Esophagus (tissue), 2 donors: ENCODE data around the gene PLCXD1. TPM values are rescaled to one million over a fixed set of nuclear protein-coding genes. Genes with fewer than 3 reads are reported as not detected.
"Not testable (repeated sequence)": the region's sequence is repeated elsewhere in the genome, so short reads cannot be mapped to it uniquely, and the experiment has no call there.

Experiments
- H3K27ac ChIP-seq, 2 donors: one replicate each; pipeline ENCODE4 v1.5.1; 2013; ENCODE audit warnings: low read depth in 2 of 2, mild to moderate bottlenecking in 2 of 2, inconsistent platforms in 1 of 2, low read length in 1 of 2, moderate library complexity in 1 of 2
- H3K27me3 ChIP-seq, 2 donors: one replicate each; pipeline ENCODE4 v1.6.1; 2013; ENCODE audit warnings: low read length in 2 of 2, control low read depth in 1 of 2, mild to moderate bottlenecking in 1 of 2; ENCODE audit not compliant: insufficient read depth in 2 of 2, control insufficient read depth in 1 of 2
- H3K36me3 ChIP-seq, 2 donors: one replicate each; pipeline ENCODE4 v1.6.1; 2013; ENCODE audit warnings: low read length in 1 of 2; ENCODE audit not compliant: control insufficient read depth in 2 of 2, insufficient read depth in 2 of 2
- H3K4me1 ChIP-seq, 2 donors: one replicate each; pipeline ENCODE4 v1.6.1; 2013; ENCODE audit warnings: low read length in 1 of 2; ENCODE audit not compliant: control insufficient read depth in 2 of 2, insufficient read depth in 2 of 2
- H3K4me3 ChIP-seq, 2 donors: one replicate each; pipeline ENCODE4 v1.5.1; 2013; ENCODE audit warnings: low read length in 2 of 2, mild to moderate bottlenecking in 2 of 2, low read depth in 1 of 2, moderate library complexity in 1 of 2
- H3K9me3 ChIP-seq, 2 donors: one replicate each; pipeline ENCODE4 v1.6.1; 2013; ENCODE audit warnings: mild to moderate bottlenecking in 2 of 2, low read depth in 1 of 2, low read length in 1 of 2, moderate library complexity in 1 of 2; ENCODE audit not compliant: control insufficient read depth in 2 of 2, insufficient read depth in 1 of 2
- WGBS, 2 donors: extraction: QIAGEN DNeasy Blood & Tissue Kit; methylation state at CpG; one replicate each; pipeline ENCODE4 v1.1.7; 2013; 5-methylcytosine and 5-hydroxymethylcytosine counted together
- polyA plus RNA-seq, 2 donors: library from polyadenylated mRNA; stranded (reverse); fragments of 200-250 nt; gene quantifications; one replicate each; pipeline ENCODE4 v1.2.3, GENCODE V29; 2013
- donor health status: healthy with polysubstance abuse.
- donor health status: Bipolar disorder and iron deficiency.

Gene PLCXD1
- polyA plus RNA-seq, 2 donors = 14.5 to 19.3 TPM

- H3K36me3 ChIP-seq = peaks cover 0 to 43% of the 10 kb centered on the region in 2 donors
- H3K4me3 ChIP-seq = no peak overlapping the region
- no peaks in the 10 kb centered on the region for H3K27me3 ChIP-seq
- H3K9me3 ChIP-seq = peaks cover 0 to 6% of the 10 kb centered on the region in 2 donors
- 91 to 96% methylated on average over 25 of the region's 25 CpGs for whole genome bisulfite sequencing, 2 donors
- H3K27ac ChIP-seq = no peak overlapping the region
- peaks cover under 1 to 3% of the 10 kb centered on the region in 2 donors for H3K4me1 ChIP-seq
These were observed 7.4 kb downstream of the PLCXD1 start for GRCh38 chrX:288561-288991.

- WGBS, 2 donors = 94 to 96% methylated on average over 41 to 42 of the region's 42 CpGs
- H3K36me3 ChIP-seq = peaks cover 0 to 32% of the 10 kb centered on the region in 2 donors
- no peak overlapping the region for H3K27ac ChIP-seq
- H3K27me3 ChIP-seq = no peaks in the 10 kb centered on the region
- H3K4me1 ChIP-seq = no peaks in the 10 kb centered on the region
- H3K4me3 ChIP-seq = no peak overlapping the region
- peaks cover 0 to 6% of the 10 kb centered on the region in 2 donors for H3K9me3 ChIP-seq
These were observed 9.4 kb downstream of the PLCXD1 start for GRCh38 chrX:290476-291166.

- no peaks in the 10 kb centered on the region for H3K27me3 ChIP-seq
- no peak overlapping the region for H3K27ac ChIP-seq
- no peak overlapping the region for H3K4me3 ChIP-seq
- 97 to 98% methylated on average over 29 of the region's 29 CpGs for WGBS, 2 donors
- H3K9me3 ChIP-seq = peaks cover 0 to 6% of the 10 kb centered on the region in 2 donors
- H3K4me1 ChIP-seq = no peaks in the 10 kb centered on the region
- H3K36me3 ChIP-seq = peaks cover 0 to 32% of the 10 kb centered on the region in 2 donors
These were observed 10.3 kb downstream of the PLCXD1 start for GRCh38 chrX:291411-291901.

- Histone ChIP-seq H3K4me1 (no peaks in the 10 kb centered on the region), H3K36me3 (peaks cover 0 to 32% of the 10 kb centered on the region in 2 donors), H3K27me3 (no peaks in the 10 kb centered on the region), H3K27ac (no peak overlapping the region), H3K9me3 (peaks cover 0 to 6% of the 10 kb centered on the region in 2 donors), H3K4me3 (no peak overlapping the region)
- 97 to 98% methylated on average over 47 of the region's 47 CpGs for WGBS, 2 donors
These were observed 12.0 kb downstream of the PLCXD1 start for GRCh38 chrX:292900-293897.

- Histone ChIP-seq H3K4me1 (no peaks in the 10 kb centered on the region), H3K4me3 (no peak overlapping the region), H3K27me3 (no peaks in the 10 kb centered on the region), H3K36me3 (peaks cover 0 to 25% of the 10 kb centered on the region in 2 donors), H3K27ac (no peak overlapping the region), H3K9me3 (peaks cover 0 to 7% of the 10 kb centered on the region in 2 donors)
- 94 to 95% methylated on average over 19 to 21 of the region's 21 CpGs for WGBS, 2 donors
These were observed 14.0 kb downstream of the PLCXD1 start for GRCh38 chrX:295136-295535.

- peaks cover 0 to 15% of the 10 kb centered on the region in 2 donors for H3K36me3 ChIP-seq
These were observed 17.8 kb downstream of the PLCXD1 start for GRCh38 chrX:298993-299392.

GRCh38 chrX:300334-300733 is 19.2 kb downstream of the PLCXD1 start:
- no peak overlapping the region for H3K4me3 ChIP-seq
- H3K36me3 ChIP-seq = peaks cover 7 to 22% of the 10 kb centered on the region in 2 donors
- WGBS, 2 donors = 93 to 96% methylated on average over 8 of the region's 8 CpGs
- no peaks in the 10 kb centered on the region for H3K27me3 ChIP-seq
- no peaks in the 10 kb centered on the region for H3K4me1 ChIP-seq
- H3K27ac ChIP-seq = no peak overlapping the region
- peaks cover 0 to 4% of the 10 kb centered on the region in 2 donors for H3K9me3 ChIP-seq

More at GRCh38 chrX:298993-299392, 17.8 kb downstream of the PLCXD1 start:
- H3K4me3 ChIP-seq = no peak overlapping the region
- peaks cover 0 to 4% of the 10 kb centered on the region in 2 donors for H3K9me3 ChIP-seq
- no peaks in the 10 kb centered on the region for H3K4me1 ChIP-seq
- no peaks in the 10 kb centered on the region for H3K27me3 ChIP-seq
- WGBS, 2 donors = 98% methylated on average over 36 of the region's 36 CpGs
- H3K27ac ChIP-seq = no peak overlapping the region

GRCh38 chrX:302975-303374 is 21.8 kb downstream of the PLCXD1 start:
- Histone ChIP-seq H3K9me3 (peaks cover 0 to 4% of the 10 kb centered on the region in 2 donors), H3K4me1 (no peaks in the 10 kb centered on the region), H3K27ac (no peak overlapping the region), H3K36me3 (peaks cover 11 to 33% of the 10 kb centered on the region in 2 donors), H3K27me3 (no peaks in the 10 kb centered on the region), H3K4me3 (no peak overlapping the region)
- 91 to 94% methylated on average over 19 of the region's 19 CpGs for WGBS, 2 donors

- 95 to 97% methylated on average over 12 of the region's 12 CpGs for WGBS, 2 donors
- H3K27ac ChIP-seq, H3K27me3 ChIP-seq, H3K4me1 ChIP-seq, H3K4me3 ChIP-seq, H3K9me3 ChIP-seq: not testable (repeated sequence)
- peaks cover 20 to 36% of the 10 kb centered on the region in 2 donors for H3K36me3 ChIP-seq
These were observed 24.8 kb downstream of the PLCXD1 start for GRCh38 chrX:305781-306613.
